NCI-H1105 treated with DMSO at 0.1 percent for 48 hours (cell line): Measurements from ENCODE around the gene CLDN24.

Experiments
- DNase-seq: peaks from one replicate; lab custom pipeline; 2025; lab: John Stamatoyannopoulos, UW

CLDN24 gene

DNA sequence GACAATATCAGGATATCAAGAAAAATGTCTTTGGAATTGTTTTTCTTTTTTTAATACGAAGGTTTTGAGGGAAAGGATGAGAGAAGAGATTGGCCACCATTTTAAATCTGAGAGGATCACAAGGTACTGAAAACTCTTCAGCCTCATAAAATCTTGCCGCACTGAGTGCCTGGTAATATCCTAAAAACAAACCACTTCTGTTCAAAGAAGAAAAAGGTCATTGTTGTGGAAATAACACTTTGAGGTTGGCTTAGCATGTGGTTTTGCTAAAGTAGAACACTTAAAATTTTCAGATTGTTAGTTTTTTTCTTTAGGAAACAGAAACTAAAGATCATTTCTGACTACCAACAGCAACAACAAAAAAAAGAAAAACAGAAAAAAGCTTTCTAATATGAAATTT is 1.1 kb downstream of the CLDN24 start:
- no peak for DNase-seq

DNA sequence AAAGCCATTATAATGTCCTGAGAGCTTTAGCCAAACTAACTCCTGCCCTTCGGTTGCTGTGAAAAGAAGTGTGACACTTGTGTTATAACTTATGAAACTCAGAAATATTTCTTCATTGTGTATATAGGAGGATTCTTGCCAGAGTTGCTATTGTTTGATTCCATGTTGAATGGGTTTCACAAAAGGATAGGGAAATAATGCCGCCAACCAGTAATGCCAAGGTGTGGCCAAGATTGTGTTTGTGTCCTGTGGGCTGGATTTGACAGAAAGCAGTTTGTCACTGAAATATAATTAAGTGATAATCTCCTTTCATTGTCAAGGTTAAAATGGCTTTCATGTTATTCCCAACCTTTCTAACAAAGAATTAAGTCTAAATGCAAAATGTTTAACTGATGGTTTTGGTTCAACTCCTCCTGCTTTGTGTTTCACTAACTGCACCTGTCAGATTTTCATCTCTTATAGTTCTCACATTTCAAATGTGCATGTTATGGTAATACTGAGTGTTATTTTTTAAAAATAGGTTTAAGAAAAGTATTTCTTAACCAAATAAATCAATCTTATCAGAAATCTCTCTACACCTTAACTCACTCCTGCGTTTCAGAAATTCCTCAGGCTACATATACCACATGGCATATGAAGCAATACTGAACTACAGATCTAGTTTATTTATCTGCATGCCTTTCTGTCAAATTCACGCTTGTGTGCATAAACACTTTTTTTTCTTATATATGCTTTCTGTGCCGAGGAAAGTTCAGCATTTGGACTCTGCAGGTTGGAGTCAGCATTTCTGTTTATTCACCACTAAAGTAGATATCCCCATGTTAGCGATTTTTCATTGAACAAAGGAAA is 1.8 kb downstream of the CLDN24 start, which contains the start of gene CLDN22:
Gene CLDN22, minus strand, starts transcription at position 66 of the 849 bp plus-strand sequence. Its CDS starts 58 bp downstream, at position 8.
- no peak for DNase-seq

DNA sequence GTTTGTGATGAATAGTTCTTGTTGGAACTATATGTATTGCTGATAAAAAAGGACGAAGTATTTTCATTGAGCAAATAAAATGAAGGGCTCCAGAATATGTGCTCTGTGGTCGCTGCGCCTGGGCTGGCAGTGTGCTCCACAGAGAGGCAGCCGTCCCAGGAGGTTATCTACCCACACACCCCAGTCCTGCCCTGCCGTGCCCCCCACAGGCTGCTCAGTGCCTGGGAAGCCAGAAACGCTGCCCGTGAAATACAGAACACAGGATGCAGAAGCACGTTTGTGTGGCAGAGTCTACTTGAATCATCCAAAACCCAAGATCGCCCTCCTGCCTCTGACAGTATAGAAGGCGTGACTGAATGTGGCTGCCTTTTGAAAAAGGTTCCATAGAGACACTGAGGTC is 3.6 kb downstream of the CLDN24 start:
- no peak for DNase-seq

DNA sequence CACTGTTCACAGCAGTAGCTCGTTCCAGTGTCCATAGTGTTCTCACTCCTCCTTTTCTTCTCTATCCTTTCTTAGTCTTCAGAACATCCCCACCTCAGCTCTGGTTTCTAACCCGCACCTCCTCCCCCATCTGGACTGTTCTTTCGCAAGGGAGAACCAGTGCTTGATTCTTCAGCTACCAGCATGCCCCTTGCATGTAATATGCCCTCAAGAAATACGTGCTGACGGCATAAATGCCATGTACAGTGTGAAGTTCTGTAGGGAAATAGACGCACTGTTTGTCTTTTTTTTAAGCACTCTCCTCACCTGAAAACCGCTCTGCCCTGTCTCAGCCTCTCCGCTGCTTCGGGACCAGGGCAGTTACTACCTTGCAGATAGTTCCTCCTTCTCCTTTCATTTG is 7.4 kb downstream of the CLDN24 start:
- DNase-seq = no peak

DNA sequence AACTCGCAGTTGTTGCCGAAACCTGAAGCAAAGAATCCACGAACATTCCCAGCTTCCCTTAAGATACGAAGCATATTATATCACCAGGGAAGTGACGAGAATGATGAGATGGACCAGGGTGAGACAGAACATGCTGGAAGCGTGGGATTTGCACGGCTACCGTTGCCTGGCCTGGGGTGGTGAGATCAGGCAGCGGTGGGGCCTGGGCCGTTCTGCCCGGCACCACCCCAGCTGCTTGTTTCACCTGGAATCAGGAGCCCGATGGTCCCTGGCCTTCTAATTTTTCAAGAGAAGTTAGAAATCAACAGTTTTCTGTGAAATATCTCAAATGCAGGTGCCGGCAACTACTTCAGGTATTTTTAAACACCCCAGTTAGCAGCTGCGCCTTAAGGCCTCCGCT is 7.9 kb downstream of the CLDN24 start:
- no peak for DNase-seq

DNA sequence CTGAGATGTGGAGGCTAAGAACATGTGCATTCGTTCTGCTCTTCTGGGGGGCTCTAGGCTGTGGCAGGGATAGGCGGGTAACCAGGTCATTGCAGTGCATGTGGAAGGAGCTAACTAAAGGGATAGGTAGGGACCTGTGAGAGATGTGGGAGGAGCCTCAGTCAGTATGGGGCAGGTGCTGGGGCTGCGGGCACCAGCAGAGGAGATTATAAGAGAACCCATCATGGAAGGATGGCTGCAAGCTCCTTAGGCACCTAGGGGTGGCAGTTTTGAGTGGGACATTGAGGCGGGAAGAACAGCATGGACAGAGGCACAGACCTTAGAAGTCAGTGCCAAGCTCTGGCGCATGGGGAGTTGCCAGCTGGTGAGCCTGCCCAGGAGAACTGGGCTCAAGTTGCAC is 9.4 kb downstream of the CLDN24 start:
- DNase-seq = no peak

DNA sequence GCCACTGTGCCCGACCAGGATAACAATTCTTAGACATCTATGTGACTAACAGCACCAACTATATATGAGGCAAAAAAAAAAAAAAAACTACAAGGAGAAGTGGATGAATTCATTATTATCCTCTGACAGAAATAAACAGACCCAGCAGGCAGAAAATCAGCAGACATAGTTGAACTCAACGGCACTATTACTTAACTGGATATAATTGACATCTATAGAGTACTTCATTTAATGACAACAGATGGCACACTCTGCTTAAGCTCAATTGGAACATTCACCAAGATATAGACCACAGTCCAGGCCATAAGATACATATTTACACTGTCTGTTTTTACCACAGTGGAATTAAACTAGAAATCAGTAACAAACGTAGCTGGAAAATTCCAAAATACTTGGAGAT is 15.4 kb downstream of the CLDN24 start:
- DNase-seq = no peak

DNA sequence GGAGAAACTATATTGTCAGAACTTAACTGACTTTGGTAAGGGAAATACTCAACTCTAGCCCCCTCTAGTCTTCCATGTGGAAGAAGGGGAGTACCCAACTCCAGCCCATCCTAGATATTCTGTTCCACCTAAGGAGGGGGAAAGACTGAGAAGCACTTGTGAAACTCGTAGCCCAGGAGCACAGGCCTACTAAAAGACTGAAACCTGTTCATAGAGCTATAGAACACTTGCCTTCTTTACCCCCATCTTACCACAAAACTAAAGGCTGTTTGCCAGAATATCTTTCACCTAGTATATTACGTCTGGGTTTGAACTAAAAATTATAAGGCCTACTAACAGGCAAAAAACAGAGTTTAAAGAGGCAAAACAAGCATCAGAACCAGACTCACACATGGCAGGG is 17.7 kb downstream of the CLDN24 start:
- no peak for DNase-seq

DNA sequence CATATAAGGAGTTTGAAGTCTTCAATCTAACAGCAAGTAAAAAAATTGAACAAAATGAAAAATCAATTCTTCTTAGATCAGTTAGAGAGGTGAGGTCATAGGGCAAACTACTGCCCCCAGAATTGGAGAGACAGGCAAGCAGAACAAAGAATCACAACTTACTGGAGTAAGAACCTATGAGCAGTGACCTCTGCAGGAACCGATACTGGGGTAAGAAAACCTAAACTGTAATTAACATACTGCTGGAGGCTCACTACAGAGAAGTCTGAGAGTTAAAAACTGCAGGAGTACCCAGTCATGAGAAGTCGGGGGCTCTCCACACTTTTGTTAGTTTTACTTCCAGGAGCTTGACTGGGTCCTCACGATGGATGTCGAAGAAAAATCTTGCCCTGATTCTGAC is 18.2 kb downstream of the CLDN24 start:
- DNase-seq = no peak

DNA sequence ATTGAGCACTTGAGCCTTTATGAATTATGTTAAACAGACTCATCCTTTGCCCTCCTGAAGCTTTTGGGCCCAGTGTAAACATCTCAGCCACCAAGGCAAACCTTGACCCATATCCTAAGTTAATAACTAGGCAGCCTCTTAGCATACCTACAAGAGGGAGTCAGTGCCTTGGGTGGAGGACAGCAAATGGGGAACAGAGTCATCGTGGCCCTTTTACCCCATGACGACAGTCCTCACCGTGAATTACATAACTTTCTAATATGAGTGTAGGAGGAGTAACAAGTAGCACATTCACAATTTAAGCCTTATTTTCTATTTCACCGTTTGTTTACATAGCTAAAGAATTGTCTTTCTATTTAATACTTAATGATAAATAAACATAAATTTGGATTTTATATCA is 18.9 kb downstream of the CLDN24 start:
- no peak for DNase-seq

DNA sequence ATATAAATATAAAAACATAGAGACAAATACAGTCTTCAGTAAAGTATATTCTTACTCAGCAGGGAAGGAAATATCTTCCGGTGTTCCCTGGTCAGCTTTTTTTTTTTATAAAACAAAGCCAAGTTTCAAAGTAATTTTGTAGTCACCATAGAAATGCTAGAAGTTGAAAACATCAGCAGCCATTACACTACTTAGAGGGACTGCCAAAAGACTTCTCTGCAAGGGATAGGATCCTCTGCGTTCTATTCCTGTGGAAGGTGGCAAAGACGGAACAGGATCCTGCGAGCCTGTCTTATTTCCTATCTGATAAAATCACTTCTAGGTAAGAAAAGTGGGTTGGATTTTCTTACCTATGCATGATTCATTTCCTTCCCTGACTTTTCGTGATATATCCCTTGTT is 21.6 kb downstream of the CLDN24 start:
- no peak for DNase-seq

DNA sequence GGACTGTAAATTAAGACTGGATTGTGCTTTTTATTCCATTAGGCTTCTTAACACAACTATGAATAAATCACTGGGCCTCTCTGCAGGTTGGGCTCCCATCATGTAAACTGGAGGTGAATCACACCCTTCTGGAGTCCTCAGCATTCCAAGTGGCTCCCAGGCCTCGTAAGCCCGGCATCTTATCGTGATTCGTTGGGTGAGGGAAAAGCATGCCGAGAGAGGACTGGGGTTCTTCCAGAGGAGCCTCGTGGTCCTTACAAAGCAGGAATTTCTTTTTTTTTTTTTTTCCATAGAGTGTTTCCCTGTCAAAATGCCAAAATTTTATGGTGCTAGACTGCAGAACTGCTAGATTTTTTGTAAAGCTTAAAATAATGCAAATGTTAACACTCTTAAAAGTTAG is 22.2 kb downstream of the CLDN24 start:
- no peak for DNase-seq

DNA sequence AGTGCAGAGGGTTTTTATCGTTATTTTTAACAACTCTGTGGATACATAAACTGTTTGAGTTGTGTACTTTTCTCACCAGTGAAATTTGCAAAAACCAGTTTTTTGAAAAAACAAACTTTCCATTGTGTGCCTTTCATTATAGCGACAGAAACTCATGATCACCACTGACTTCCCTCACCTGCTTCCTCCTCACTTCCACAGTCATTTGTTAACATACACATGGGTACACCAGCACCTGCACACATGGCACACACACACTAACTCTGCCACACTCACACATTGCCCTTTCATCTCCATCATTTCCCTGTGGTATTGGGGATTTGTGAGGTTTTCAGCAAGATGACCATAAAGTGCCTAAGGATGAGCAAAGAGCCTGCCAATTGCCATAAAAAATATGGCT is 22.8 kb downstream of the CLDN24 start:
- no peak for DNase-seq

DNA sequence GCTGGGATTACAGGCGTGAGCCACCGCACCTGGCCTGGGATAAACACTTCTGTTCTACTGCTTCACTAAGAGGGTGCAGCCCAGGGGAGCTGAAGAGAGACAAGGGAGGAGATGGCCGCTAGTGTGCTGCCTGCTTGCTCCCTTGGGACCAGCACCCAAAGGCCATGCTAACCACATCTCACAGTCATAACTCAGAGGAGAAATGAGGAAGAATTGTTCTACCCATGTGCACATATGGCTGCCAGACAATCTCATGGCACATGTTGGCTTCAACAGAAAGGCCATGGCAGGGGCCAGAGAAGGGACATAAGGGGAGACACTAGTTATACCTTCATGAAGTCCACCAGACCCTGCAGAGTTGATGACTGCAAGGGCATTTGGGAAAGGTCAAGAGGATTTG is 24.6 kb downstream of the CLDN24 start:
- DNase-seq = no peak

DNA sequence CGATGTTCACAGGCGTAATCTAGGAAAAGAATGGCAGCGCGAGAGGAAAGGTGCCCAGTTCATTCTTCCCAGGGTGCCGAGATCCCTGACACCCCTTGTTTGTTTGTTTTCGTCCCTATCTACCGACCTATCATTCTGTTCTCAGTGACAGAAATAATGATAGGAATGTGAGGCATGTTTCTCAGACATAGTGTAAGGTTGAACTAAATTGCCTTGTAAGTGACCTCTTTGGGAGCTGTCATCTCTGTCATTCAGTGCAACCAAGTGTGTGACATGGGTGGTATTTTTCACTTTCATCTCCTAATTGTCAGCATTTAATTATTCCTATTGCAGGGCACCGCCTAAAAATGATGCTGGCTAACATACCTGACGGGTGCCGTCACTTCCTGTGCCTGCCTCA is 26.5 kb downstream of the CLDN24 start:
- DNase-seq = no peak

DNA sequence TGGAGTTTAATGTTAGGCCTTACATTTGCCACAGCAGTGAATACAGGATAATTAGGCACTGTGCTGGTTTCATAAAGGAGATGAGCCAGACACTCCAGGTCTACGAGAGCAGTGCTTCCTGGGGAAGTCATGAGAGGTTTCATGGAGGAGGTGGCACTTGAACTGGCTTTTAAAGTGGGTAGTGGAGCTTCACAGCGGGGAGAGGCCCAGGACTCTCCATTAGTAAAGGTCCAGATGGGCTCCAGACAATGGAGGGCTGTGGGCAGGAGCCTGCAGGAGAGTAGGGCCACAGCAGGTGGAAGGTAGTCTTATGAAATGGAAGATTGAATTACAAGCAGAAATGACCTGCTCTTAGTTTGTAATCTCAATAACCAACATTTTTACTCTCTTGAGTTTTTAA is 31.2 kb downstream of the CLDN24 start:
- no peak for DNase-seq

DNA sequence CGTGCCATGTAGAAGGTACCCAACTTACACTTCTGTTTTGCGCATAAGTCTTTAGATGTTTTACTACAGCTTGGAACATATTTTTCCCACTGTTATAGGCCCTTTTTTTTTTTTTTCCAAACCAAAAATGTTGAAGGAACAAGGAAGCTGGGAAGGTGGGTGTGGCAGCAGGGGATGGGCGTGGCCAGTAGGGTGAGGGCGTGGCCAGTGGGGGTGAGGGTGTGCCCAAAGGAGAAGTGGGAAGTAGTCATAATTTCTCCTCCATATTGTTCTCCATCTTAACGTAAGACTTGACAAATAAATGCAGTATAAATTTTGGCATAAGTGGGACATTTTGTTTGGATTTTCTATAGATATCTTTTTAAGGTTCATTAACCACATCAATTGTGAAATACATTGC is 32.5 kb downstream of the CLDN24 start:
- no peak for DNase-seq

DNA sequence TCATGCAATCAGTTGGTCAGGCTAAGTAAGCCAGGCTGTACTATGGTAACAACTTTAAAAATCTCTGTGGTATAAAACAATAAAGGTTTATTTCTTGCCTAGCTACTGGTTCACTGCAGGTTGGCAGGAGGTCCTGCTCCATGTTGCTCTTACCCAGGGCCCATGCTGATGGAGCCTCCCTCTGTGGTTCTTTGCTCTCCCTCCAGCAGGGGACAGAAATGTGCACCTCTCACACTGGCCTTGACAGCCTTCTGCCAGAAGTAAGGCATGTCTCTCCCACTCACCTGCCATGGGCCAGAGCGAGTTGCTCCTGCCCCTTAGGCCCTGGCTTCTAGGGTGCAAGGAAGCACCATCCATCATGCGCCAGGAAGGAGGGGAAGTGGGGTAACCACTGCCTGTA is 33.3 kb downstream of the CLDN24 start:
- DNase-seq = no peak

DNA sequence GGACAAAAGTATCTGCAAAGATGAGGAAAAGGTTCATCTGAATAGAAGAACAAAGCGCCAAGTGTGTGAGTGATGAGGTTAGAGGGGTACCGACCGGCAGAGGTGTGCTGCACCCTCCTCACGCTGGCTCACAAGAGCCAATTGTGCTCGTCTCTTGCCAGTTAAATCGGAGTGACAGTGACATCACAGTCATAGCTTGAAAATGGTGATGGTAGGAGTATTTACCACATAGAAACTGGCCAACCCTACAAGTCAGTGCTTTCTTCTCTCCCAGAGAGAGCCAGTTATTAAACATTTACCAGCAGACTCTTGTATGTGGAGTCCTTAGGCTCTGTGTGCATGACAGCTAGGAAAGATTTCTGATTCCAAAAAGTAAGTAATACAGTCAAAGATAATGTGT is 34.5 kb downstream of the CLDN24 start:
- no peak for DNase-seq

DNA sequence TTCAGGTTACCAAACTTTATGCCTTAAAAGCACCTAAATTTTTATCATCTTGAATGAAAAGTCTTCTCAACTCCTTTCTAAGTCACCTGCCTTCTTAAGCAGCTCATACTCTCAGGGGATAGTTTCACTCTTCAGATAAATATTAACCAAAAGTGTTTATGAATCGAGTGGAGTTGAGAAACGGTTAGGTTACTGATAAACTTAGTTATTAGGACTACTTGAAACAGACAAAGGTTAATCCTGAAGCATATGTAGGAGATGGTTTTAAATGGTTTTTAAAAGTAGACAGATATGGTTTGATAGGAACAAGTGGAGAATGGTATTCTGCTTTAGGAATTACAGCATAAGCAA is 34.9 kb downstream of the CLDN24 start:
- no peak for DNase-seq

DNA sequence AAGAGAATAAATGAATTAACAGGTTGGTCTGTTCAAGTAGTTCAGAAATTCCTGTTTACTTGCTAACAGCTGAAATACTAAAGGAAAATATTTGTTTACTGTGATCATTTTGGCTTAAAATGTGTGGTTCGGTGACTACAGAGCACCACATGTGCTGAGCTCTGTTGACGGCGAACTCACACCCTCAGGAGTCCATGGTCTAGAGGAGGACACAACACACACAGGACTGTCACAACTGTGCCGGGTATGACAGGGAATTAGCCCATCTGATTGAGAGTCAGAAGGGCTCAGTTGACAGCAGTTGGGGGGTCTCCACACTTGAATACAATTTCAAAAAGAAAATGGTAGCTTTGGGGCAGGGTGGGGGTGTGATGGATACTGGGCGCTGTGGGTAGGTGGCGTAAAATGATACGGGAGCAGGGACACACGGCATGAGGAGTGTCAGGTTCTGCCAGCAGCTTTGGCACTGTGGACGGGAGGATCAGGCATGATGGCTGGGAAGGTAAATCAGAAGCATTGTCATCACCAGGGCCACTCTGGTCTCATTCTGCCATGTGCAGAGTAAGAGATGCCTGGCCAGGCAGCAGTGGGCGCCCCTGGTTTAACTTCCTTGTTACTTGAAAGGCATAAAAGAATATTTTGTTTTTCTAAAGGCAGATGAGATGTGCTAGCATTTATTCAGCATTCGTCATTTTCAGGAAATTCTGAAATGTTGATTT is 35.5 kb downstream of the CLDN24 start:
- DNase-seq = no peak

DNA sequence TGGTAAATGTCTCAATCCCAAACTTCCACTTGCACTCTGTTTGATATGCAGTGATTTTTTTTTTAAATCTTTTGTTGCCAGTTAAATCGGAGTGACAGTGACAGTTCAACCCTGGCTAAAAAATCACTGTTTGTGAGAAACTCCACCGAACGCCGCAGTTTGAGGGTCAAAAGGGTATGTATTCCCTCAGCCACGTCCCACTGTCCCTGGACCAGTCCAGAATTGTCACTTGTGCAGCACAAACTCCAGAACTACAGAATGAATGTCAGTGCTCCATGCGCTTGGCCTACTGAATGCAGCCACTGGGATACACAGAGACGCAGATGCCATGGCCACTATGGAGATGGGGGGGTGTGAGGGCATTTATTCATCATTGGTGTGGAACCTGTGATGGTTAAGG is 36.3 kb downstream of the CLDN24 start:
- DNase-seq = no peak

DNA sequence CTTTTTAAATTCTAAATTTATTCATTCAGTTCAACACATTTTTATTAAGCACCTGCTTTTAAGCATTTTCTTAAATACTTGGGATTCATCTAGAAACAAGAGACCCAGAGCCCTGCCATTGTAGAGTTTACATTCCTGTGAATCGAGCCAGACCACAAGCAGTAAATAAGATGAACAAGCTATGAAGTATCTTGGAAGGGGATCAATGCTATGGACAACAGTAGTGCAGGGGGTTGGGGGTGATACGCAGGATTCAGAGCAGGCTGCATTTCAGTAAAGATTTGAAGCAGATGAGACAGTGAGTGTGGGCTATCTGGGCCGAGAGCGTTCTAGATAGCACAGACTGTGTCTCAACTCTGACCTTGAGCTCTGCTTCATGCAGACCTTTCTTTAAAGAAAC is 37.3 kb downstream of the CLDN24 start:
- DNase-seq = no peak
